ENCODE data around the gene LCN15.
"Not testable (repeated sequence)": the region's sequence is repeated elsewhere in the genome, so short reads cannot be mapped to it uniquely, and the experiment has no call there.

Gene LCN15

DNA sequence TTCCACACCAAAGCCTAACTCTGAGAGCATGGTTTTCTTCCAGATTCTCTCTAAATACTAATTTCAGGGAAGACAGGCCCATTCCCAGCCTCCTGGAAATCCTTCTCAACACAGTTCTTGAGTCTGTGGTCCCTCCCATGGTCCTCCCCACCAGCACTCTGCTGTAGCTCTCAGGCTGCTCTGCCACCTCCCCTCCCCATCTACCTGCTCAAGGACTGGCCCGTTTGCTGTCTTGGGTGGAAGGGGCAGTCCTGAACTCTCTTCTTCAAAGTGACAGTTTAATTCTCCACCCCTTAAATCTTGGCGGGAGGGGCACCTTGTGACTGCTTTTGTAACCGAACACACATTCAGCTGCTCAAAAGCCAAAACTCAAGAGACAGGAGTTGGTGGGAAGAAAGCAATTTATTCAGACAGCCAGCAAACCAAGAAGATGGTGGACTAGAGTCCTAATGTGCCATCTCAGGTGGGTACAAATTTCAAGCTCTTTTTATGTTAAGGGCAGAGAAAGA lies 7.6 kb upstream of the LCN15 start:
- Histone ChIP-seq H3K27me3 (ENCODE audit: control insufficient read depth in 1 of 2, insufficient read depth in 2 of 2, low read length in 2 of 2) (peaks cover 6 to 11% of the 10 kb centered on the region in 2 donors), H3K4me3 (ENCODE audit: low read length in 2 of 2) (no peak overlapping the region), H3K36me3 (ENCODE audit: control insufficient read depth in 2 of 2, insufficient read depth in 2 of 2, low read length in 2 of 2) (no peaks in the 10 kb centered on the region), H3K27ac (ENCODE audit: low read length) (no peak overlapping the region), H3K9ac (ENCODE audit: low read length in 2 of 2) (no peak overlapping the region), H3K4me1 (ENCODE audit: control insufficient read depth, insufficient read depth, low read length) (peaks cover 3% of the 10 kb centered on the region), H3K9me3 (ENCODE audit: control insufficient read depth in 2 of 2, low read length in 2 of 2) (peaks cover 5 to 15% of the 10 kb centered on the region in 2 donors)

DNA sequence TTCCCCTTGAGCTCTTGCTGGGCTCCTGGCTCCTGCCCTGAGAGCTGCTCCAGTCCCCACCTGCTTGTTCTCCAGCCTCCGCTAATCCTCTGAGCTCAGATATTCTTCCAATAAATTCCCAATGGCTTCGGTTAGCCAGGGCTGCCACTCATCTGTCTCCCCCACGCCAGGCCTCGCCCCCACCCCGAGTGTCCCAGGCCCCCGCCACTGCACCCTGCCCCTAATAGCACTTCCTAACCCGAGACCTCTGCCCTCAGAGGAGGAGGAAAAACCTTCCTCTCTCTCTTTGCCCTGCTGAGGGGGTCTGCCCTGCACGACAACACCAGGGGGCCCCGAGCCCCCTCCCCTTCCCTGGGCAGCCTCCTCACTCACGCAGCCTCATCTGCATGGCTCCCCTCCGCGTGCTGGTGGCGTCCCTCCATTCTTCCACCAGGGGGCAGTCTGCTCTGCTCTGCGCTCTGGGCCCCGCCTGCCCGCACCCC lies 5.4 kb upstream of the LCN15 start:
- Histone ChIP-seq H3K36me3 (ENCODE audit: control insufficient read depth in 2 of 2, insufficient read depth in 2 of 2, low read length in 2 of 2) (no peaks in the 10 kb centered on the region), H3K9me3 (ENCODE audit: control insufficient read depth in 2 of 2, low read length in 2 of 2) (peaks cover 5 to 15% of the 10 kb centered on the region in 2 donors), H3K4me3 (ENCODE audit: low read length in 2 of 2) (no peak overlapping the region), H3K27ac (ENCODE audit: low read length) (no peak overlapping the region), H3K27me3 (ENCODE audit: control insufficient read depth in 1 of 2, insufficient read depth in 2 of 2, low read length in 2 of 2) (peaks cover 6 to 12% of the 10 kb centered on the region in 2 donors), H3K4me1 (ENCODE audit: control insufficient read depth, insufficient read depth, low read length) (peaks cover 3% of the 10 kb centered on the region), H3K9ac (ENCODE audit: low read length in 2 of 2) (no peak overlapping the region)

DNA sequence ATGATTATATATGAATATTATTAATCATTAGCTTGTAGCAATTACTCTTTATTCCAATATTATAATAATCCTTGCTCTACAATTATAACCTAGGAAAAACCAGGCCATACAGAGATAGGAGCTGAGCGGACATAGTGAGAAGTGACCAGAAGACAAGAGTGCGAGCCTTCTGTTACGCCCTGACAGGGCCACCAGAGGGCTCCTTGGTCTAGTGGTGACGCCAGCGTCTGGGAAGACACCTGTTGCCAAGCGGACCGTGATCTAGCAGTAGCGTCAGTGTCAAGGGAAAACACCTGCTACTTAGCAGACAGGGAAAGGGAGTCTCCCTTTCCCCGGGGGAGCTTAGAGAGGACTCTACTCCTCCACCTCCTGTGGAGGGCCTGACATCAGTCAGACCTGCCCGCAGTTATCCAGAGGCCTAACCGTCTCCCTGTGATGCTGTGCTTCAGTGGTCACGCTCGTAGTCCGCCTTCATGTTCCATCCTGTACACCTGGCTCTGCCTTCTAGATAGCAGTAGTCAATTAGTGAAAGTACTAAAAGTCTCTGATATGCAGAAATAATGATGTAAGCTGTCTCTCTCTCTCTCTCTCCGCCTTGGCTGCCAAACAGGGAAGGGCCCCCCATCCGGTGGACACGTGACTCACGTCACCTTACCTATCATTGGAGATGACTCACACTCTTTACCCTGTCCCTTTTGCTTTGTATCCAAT lies 2.2 kb upstream of the LCN15 start:
- H3K27ac ChIP-seq (ENCODE audit: low read length) = not testable (repeated sequence)

DNA sequence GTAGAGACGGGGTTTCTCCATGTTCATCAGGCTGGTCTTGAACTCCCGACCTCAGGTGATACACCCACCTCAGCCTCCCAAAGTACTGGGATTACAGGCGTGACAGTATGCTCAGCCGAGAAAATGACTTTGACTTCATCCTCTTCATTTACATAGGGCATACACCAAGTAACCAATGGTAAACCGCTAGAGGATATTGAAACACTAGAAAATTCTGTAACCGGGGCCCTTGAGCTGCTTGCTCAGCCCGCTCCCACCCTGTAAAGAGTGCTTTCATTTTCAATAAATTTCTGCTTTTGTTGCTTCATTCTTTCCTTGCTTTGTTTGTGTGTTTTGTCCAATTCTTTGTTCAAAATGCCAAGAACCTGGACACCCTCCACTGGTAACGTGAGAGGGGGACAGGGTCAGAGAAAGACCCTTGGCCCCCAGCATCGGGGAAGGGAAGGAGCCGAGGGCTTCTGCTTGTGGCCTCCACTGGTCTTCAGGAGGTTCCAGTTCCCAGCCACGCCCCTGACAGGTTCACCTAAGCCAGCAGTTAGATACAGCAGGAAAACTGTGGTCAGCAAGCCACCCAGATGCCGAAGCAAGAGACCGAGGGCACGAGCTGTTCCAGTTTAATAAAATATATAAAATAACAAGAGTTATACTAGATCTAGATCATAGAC lies 1.6 kb upstream of the LCN15 start:
- H3K27me3 ChIP-seq (ENCODE audit: control insufficient read depth in 1 of 2, insufficient read depth in 2 of 2, low read length in 2 of 2) = peaks cover 18 to 23% of the 10 kb centered on the region in 2 donors
- H3K27ac ChIP-seq (ENCODE audit: low read length); H3K4me3 ChIP-seq (ENCODE audit: low read length in 2 of 2); H3K9ac ChIP-seq (ENCODE audit: low read length in 2 of 2); H3K9me3 ChIP-seq (ENCODE audit: control insufficient read depth in 2 of 2, low read length in 2 of 2); H3K36me3 ChIP-seq (ENCODE audit: control insufficient read depth in 2 of 2, insufficient read depth in 2 of 2, low read length in 2 of 2); H3K4me1 ChIP-seq (ENCODE audit: control insufficient read depth, insufficient read depth, low read length): not testable (repeated sequence)

More for the DNA sequence above, 2.2 kb upstream of the LCN15 start:
- peaks cover 18 to 22% of the 10 kb centered on the region in 2 donors for H3K27me3 ChIP-seq (ENCODE audit: control insufficient read depth in 1 of 2, insufficient read depth in 2 of 2, low read length in 2 of 2)
- not testable (repeated sequence) for H3K9me3 ChIP-seq (ENCODE audit: control insufficient read depth in 2 of 2, low read length in 2 of 2); H3K36me3 ChIP-seq (ENCODE audit: control insufficient read depth in 2 of 2, insufficient read depth in 2 of 2, low read length in 2 of 2); H3K9ac ChIP-seq (ENCODE audit: low read length in 2 of 2); H3K4me1 ChIP-seq (ENCODE audit: control insufficient read depth, insufficient read depth, low read length); H3K4me3 ChIP-seq (ENCODE audit: low read length in 2 of 2)

DNA sequence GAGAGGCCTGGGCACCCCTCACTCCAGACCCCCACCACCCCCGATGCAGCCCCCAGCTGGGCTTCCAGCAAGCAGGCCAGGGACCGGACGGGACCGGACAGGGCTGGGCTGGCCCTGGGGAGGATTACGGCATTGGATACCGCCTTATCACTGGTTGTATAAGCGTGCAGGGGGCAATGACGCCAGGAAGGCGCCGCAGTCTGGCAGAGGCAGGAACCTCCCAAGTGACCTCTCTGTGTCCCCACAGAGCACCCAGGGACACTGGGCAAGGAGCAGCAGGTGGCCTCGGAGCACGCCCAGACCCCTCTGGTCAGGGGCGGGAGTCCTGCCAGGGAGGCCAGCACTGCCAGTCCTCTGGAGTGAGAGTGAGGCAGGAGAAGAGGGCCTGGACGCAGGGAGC lies 723 bp upstream of the LCN15 start:
- H3K4me1 ChIP-seq (ENCODE audit: control insufficient read depth, insufficient read depth, low read length) = peaks cover 9% of the 10 kb centered on the region
- no peak overlapping the region for H3K27ac ChIP-seq (ENCODE audit: low read length)
- no peaks in the 10 kb centered on the region for H3K9me3 ChIP-seq (ENCODE audit: control insufficient read depth in 2 of 2, low read length in 2 of 2)
- H3K36me3 ChIP-seq (ENCODE audit: control insufficient read depth in 2 of 2, insufficient read depth in 2 of 2, low read length in 2 of 2) = no peaks in the 10 kb centered on the region
- H3K4me3 ChIP-seq (ENCODE audit: low read length in 2 of 2) = no peak overlapping the region
- no peak overlapping the region for H3K9ac ChIP-seq (ENCODE audit: low read length in 2 of 2)
- H3K27me3 ChIP-seq (ENCODE audit: control insufficient read depth in 1 of 2, insufficient read depth in 2 of 2, low read length in 2 of 2) = peaks cover 20 to 23% of the 10 kb centered on the region in 2 donors

DNA sequence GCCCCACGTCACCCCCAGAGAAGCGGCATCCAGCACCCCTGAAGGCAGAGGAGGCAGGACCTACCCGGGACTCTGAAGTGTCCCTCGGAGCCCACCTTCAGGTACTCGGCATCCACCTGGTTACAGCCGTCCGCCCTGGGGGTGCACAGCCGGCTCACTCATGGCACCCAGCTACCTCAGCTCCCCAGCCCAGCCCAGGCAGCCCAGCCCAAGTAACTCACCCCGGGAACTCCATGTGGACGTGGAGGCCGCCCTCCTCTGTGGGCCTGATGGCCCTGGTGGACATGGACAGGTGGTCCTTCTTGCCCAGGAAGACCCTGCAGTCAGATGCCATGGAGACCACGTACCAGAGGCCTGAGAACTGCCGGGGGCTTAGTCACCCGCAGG lies 676 bp downstream of the LCN15 start:
- Histone ChIP-seq H3K4me3 (ENCODE audit: low read length in 2 of 2) (no peak overlapping the region), H3K27me3 (ENCODE audit: control insufficient read depth in 1 of 2, insufficient read depth in 2 of 2, low read length in 2 of 2) (peaks cover 22 to 23% of the 10 kb centered on the region in 2 donors)

DNA sequence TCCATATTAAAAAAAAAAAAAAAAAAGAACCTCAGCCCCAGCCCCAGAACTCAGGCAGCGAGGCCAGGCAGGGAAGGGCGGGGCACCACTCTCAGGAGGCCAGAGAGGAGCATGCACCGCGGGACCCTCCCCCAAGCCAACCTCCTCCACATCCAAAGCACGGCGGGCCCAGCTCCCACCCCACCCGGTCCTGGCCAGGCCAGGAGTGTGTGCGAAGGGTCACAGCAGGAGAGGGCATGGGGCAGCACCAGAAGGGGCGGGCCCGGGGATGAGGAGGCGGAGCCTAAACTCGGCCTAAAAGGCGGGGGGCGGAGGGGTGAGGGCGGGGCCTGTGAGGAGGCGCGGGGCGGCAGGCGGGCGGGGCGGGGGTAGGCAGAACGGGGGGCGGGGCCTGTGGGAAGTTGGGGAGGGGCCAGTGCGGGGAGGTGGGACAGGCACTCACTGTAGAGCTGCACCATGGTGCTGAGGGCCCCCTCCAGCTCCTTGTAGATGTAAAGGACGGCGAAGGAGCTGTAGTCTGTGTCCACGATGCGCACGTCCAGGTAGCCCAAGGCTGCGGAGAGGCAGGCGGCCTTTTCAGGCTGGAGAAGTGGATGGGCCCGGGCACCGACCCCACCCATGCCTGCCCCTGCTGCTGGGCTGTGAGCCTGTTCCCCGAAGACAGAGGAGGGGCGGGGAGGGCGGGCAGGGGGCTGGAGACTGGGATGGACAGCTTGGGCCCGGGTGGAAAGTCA lies 1.2 kb downstream of the LCN15 start:
- Histone ChIP-seq H3K9me3 (ENCODE audit: control insufficient read depth in 2 of 2, low read length in 2 of 2) (no peaks in the 10 kb centered on the region), H3K27me3 (ENCODE audit: control insufficient read depth in 1 of 2, insufficient read depth in 2 of 2, low read length in 2 of 2) (peaks cover 22% of the 10 kb centered on the region in 2 donors), H3K36me3 (ENCODE audit: control insufficient read depth in 2 of 2, insufficient read depth in 2 of 2, low read length in 2 of 2) (no peaks in the 10 kb centered on the region), H3K9ac (ENCODE audit: low read length in 2 of 2) (no peak overlapping the region), H3K27ac (ENCODE audit: low read length) (no peak overlapping the region), H3K4me3 (ENCODE audit: low read length in 2 of 2) (no peak overlapping the region), H3K4me1 (ENCODE audit: control insufficient read depth, insufficient read depth, low read length) (peaks cover 7% of the 10 kb centered on the region)

More for the DNA sequence above, 676 bp downstream of the LCN15 start:
- H3K27ac ChIP-seq (ENCODE audit: low read length) = no peak overlapping the region
- no peak overlapping the region for H3K9ac ChIP-seq (ENCODE audit: low read length in 2 of 2)
- no peaks in the 10 kb centered on the region for H3K36me3 ChIP-seq (ENCODE audit: control insufficient read depth in 2 of 2, insufficient read depth in 2 of 2, low read length in 2 of 2)
- H3K4me1 ChIP-seq (ENCODE audit: control insufficient read depth, insufficient read depth, low read length) = peaks cover 7% of the 10 kb centered on the region
- H3K9me3 ChIP-seq (ENCODE audit: control insufficient read depth in 2 of 2, low read length in 2 of 2) = no peaks in the 10 kb centered on the region

DNA sequence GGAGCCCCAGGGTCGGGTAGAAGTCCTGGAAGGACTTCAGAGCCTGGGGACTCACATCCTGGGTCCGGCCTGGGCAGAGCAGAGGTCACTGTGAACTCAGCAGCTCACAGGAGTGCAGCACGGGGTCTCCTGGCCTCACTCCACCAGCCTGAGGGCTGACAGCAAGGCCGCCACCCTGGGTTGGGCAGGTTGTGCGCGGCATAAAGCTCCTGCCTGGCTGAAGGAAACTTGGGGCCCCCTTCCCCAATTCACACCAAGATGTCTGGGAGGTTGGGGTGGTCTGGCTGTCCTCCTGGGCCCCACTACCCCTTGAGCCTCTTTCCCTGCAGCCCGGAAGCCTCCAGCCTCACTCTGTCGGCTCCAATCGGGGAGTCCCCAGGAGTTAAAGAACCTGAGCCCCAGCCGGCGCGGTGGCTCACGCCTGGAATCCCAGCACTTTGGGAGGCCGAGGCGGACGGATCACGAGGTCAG lies 2.1 kb downstream of the LCN15 start:
- H3K27ac ChIP-seq (ENCODE audit: low read length) = no peak overlapping the region
- H3K27me3 ChIP-seq (ENCODE audit: control insufficient read depth in 1 of 2, insufficient read depth in 2 of 2, low read length in 2 of 2) = peaks cover 17% of the 10 kb centered on the region in 2 donors
- peaks cover 7% of the 10 kb centered on the region for H3K4me1 ChIP-seq (ENCODE audit: control insufficient read depth, insufficient read depth, low read length)
- no peak overlapping the region for H3K9ac ChIP-seq (ENCODE audit: low read length in 2 of 2)
- H3K36me3 ChIP-seq (ENCODE audit: control insufficient read depth in 2 of 2, insufficient read depth in 2 of 2, low read length in 2 of 2) = no peaks in the 10 kb centered on the region
- H3K4me3 ChIP-seq (ENCODE audit: low read length in 2 of 2) = no peak overlapping the region
- no peaks in the 10 kb centered on the region for H3K9me3 ChIP-seq (ENCODE audit: control insufficient read depth in 2 of 2, low read length in 2 of 2)

DNA sequence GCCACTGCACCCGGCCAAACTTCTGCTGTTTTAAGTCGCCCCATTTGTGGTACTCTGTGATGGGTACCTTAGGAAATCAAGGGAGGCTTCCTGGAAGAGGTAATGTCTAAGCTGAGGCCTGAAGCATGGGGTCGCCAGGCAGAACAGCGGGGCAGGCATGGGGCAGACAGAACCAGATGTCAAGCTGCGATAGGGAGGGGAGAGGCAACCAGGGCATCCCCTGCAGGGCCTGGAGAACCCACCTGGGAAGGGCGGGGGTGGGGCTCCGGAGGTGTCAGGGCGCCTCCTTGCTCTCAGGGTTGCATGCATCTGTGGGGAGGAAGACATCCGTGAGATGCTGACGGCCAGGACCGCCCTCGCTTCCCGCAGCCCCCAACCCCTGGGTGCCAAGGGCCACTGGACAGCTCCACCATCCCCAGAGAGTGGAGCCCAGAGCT lies 2.8 kb downstream of the LCN15 start:
- Histone ChIP-seq H3K27ac (ENCODE audit: low read length) (no peak overlapping the region), H3K4me1 (ENCODE audit: control insufficient read depth, insufficient read depth, low read length) (peaks cover 7% of the 10 kb centered on the region), H3K9ac (ENCODE audit: low read length in 2 of 2) (no peak overlapping the region), H3K27me3 (ENCODE audit: control insufficient read depth in 1 of 2, insufficient read depth in 2 of 2, low read length in 2 of 2) (peaks cover 17 to 19% of the 10 kb centered on the region in 2 donors), H3K9me3 (ENCODE audit: control insufficient read depth in 2 of 2, low read length in 2 of 2) (no peaks in the 10 kb centered on the region), H3K36me3 (ENCODE audit: control insufficient read depth in 2 of 2, insufficient read depth in 2 of 2, low read length in 2 of 2) (no peaks in the 10 kb centered on the region), H3K4me3 (ENCODE audit: low read length in 2 of 2) (no peak overlapping the region)

DNA sequence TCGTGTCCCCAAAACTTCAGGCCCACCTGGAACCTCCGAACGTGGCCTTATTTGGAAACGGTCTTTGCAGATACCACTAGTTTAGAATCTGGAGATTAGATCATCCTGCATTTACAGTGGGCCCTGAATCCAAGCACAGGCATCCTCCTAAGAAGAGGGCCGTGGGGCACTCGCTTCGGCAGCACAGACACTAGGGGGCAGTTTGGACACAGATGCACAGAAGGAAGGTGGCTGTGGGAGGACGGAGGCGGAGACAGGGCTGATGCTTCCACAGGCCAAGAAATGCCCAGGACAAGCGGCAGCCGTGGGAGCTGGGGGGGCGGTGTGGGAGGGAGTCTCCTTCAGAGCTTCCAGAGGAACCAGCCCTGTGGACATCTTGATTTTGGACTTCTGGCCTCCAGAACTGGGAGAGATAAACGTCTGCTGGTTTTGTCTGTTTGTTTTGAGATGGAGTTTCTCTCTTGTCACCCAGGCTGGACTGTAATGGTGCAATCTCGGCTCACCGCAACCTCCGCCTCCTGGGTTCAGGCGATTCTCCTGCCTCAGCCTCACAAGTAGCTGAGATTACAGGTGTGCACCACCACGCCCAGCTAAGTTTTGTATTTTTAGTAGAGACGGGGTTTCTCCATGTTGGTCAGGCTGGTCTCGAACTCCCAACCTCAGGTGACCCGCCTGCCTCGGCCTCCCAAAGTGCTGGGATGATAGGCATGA lies 3.3 kb downstream of the LCN15 start:
- peaks cover 17 to 21% of the 10 kb centered on the region in 2 donors for H3K27me3 ChIP-seq (ENCODE audit: control insufficient read depth in 1 of 2, insufficient read depth in 2 of 2, low read length in 2 of 2)
- H3K36me3 ChIP-seq (ENCODE audit: control insufficient read depth in 2 of 2, insufficient read depth in 2 of 2, low read length in 2 of 2); H3K4me3 ChIP-seq (ENCODE audit: low read length in 2 of 2); H3K27ac ChIP-seq (ENCODE audit: low read length); H3K9me3 ChIP-seq (ENCODE audit: control insufficient read depth in 2 of 2, low read length in 2 of 2); H3K9ac ChIP-seq (ENCODE audit: low read length in 2 of 2); H3K4me1 ChIP-seq (ENCODE audit: control insufficient read depth, insufficient read depth, low read length): not testable (repeated sequence)

All from stomach smooth muscle (tissue), 2 donors.